Measurements from ENCODE around the gene RNF8.

DNA sequence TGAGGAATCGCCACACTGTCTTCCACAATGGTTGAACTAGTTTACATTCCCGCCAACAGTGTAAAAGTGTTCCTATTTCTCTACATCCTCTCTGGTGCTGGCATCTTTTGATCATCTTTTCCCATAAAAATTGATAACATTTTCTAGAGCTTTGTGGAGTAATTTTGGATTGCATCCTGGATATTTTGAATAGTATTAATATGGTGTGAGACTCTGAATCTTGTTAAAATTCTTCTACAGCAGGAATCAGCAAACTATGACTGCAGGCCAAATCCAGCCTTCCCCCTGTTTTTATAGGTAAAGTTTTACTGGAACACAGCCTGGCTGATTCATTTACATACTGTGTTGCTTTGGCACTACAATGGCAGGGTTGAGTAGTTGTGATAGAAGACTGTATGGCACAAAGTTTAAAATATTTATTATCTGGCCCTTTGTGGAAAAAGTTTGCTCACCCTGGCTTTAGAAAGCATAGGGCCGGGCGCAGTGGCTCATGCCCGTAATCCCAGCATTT lies 15.0 kb upstream of the RNF8 start:
- TF ChIP-seq, protein P1, sequence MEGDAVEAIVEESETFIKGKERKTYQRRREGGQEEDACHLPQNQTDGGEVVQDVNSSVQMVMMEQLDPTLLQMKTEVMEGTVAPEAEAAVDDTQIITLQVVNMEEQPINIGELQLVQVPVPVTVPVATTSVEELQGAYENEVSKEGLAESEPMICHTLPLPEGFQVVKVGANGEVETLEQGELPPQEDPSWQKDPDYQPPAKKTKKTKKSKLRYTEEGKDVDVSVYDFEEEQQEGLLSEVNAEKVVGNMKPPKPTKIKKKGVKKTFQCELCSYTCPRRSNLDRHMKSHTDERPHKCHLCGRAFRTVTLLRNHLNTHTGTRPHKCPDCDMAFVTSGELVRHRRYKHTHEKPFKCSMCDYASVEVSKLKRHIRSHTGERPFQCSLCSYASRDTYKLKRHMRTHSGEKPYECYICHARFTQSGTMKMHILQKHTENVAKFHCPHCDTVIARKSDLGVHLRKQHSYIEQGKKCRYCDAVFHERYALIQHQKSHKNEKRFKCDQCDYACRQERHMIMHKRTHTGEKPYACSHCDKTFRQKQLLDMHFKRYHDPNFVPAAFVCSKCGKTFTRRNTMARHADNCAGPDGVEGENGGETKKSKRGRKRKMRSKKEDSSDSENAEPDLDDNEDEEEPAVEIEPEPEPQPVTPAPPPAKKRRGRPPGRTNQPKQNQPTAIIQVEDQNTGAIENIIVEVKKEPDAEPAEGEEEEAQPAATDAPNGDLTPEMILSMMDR (IDR thresholded peaks at IDR 0.05), result no peak
- TF ChIP-seq POLR2AphosphoS5 (IDR thresholded peaks at IDR 0.05), result no peak
- no peak for TF ChIP-seq POLR2A (IDR thresholded peaks at IDR 0.05)

Measured in transverse colon (tissue), 4 donors.